Prostate gland (tissue), 2 donors: ENCODE data around the gene ANLN.

Experiments used
- POLR2A ChIP-seq: fragments of 450-650 bp; IDR thresholded peaks from one replicate; pipeline ENCODE4 v1.6.1; 2016; ENCODE audit warnings: antibody characterized with exemption, mild to moderate bottlenecking
- POLR2AphosphoS5 ChIP-seq: sonication (generic); formaldehyde crosslinking; IDR thresholded peaks from one replicate; pipeline ENCODE4 v1.6.1; 2017; ENCODE audit warnings: antibody characterized with exemption
- TF ChIP-seq, protein P1 (sequence below), 4 experiments: fragments of 200-600 bp in 2 of 4; fragments of 450-650 bp in 2 of 4; sonication (generic) in 2 of 4; IDR thresholded peaks; 1 replicate in 3 of 4; 2 replicates in 1 of 4; pipeline ENCODE4 v1.5.1; 2016 to 2019; ENCODE audit warnings: antibody characterized with exemption in 4 of 4, mild to moderate bottlenecking in 2 of 4, moderate library complexity in 2 of 4

GRCh38 chr7:36400606-36401005, 10.9 kb downstream of the ANLN start:
- TF ChIP-seq, protein P1, sequence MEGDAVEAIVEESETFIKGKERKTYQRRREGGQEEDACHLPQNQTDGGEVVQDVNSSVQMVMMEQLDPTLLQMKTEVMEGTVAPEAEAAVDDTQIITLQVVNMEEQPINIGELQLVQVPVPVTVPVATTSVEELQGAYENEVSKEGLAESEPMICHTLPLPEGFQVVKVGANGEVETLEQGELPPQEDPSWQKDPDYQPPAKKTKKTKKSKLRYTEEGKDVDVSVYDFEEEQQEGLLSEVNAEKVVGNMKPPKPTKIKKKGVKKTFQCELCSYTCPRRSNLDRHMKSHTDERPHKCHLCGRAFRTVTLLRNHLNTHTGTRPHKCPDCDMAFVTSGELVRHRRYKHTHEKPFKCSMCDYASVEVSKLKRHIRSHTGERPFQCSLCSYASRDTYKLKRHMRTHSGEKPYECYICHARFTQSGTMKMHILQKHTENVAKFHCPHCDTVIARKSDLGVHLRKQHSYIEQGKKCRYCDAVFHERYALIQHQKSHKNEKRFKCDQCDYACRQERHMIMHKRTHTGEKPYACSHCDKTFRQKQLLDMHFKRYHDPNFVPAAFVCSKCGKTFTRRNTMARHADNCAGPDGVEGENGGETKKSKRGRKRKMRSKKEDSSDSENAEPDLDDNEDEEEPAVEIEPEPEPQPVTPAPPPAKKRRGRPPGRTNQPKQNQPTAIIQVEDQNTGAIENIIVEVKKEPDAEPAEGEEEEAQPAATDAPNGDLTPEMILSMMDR (IDR thresholded peaks at IDR 0.05), result no peak
- TF ChIP-seq POLR2A, result no peak
- no peak for TF ChIP-seq POLR2AphosphoS5
